GM23338 (cell line): ENCODE results near the gene FAT1. TPM values are rescaled to one million over a fixed set of nuclear protein-coding genes. Genes with fewer than 3 reads are reported as not detected.

Source experiments
- ATAC-seq: fragments of 200-7000 bp; cut with Tn5 transposase; 3 replicates; pipeline ENCODE4 v1.9.1; 2020
- DNase-seq: peaks from one replicate; pipeline ENCODE4 v3.0.0-alpha.2; 2015; ENCODE audit warnings: low spot score
- H2AFZ ChIP-seq: fragments of 200-600 bp; sonication (generic); 2 replicates; pipeline ENCODE4 v1.8.0; 2016; ENCODE audit warnings: antibody characterized with exemption, mild to moderate bottlenecking, moderate library complexity
- H3F3A ChIP-seq: fragments of 200-600 bp; sonication (generic); replicated peaks from 2 replicates; pipeline ENCODE4 v1.8.0; 2017; ENCODE audit warnings: antibody characterized with exemption, mixed run types, low read depth
- H3K27ac ChIP-seq: fragments of 200-600 bp; sonication (generic); 2 replicates; pipeline ENCODE4 v1.6.1; 2016; ENCODE audit warnings: low read depth
- H3K27me3 ChIP-seq: fragments of 200-600 bp; sonication (generic); 2 replicates; pipeline ENCODE4 v1.8.0; 2016; ENCODE audit warnings: mild to moderate bottlenecking, mixed run types, moderate library complexity; ENCODE audit not compliant: insufficient read depth
- H3K36me3 ChIP-seq: fragments of 200-600 bp; sonication (generic); 2 replicates; pipeline ENCODE4 v1.8.0; 2016; ENCODE audit warnings: mild to moderate bottlenecking; ENCODE audit not compliant: insufficient read depth
- H3K4me1 ChIP-seq: fragments of 200-600 bp; sonication (generic); 2 replicates; pipeline ENCODE4 v1.8.0; 2016; ENCODE audit warnings: mild to moderate bottlenecking, moderate library complexity; ENCODE audit not compliant: insufficient read depth
- H3K4me2 ChIP-seq: fragments of 200-600 bp; sonication (generic); 2 replicates; pipeline ENCODE4 v1.7.1; 2017; ENCODE audit warnings: mixed run types
- H3K4me3 ChIP-seq: fragments of 200-600 bp; sonication (generic); 2 replicates; pipeline ENCODE4 v1.6.1; 2016; ENCODE audit warnings: mixed run types
- H3K79me2 ChIP-seq: fragments of 200-600 bp; sonication (generic); replicated peaks from 2 replicates; pipeline ENCODE4 v1.8.0; 2017; ENCODE audit warnings: mild to moderate bottlenecking; ENCODE audit not compliant: insufficient read depth
- H3K9me2 ChIP-seq: fragments of 200-600 bp; sonication (generic); 2 replicates; pipeline ENCODE4 v1.8.0; 2017; ENCODE audit not compliant: insufficient read depth
- H4K20me1 ChIP-seq: fragments of 200-600 bp; sonication (generic); replicated peaks from 2 replicates; pipeline ENCODE4 v1.8.0; 2017; ENCODE audit warnings: mild to moderate bottlenecking; ENCODE audit not compliant: insufficient read depth
- H3K27ac Mint-ChIP-seq: 2 replicates; pipeline ENCODE4 v1.8.0; 2020; ENCODE audit warnings: inconsistent platforms, mild to moderate bottlenecking, moderate library complexity, mixed read lengths
- H3K27me3 Mint-ChIP-seq: 3 replicates; pipeline ENCODE4 v1.8.0; 2022; ENCODE audit warnings: low read depth, mild to moderate bottlenecking, moderate library complexity, mixed read lengths, inconsistent platforms; ENCODE audit not compliant: insufficient read depth, poor library complexity
- H3K36me3 Mint-ChIP-seq: 3 replicates; pipeline ENCODE4 v1.8.0; 2021; ENCODE audit warnings: low read depth, mild to moderate bottlenecking, inconsistent platforms, moderate library complexity, mixed read lengths
- H3K4me1 Mint-ChIP-seq: 3 replicates; pipeline ENCODE4 v1.8.0; 2020; ENCODE audit warnings: mild to moderate bottlenecking, inconsistent platforms, mixed read lengths
- H3K4me3 Mint-ChIP-seq: 3 replicates; pipeline ENCODE4 v1.8.0; 2021; ENCODE audit warnings: moderate library complexity, mild to moderate bottlenecking, inconsistent platforms, mixed read lengths
- H3K9me3 Mint-ChIP-seq: 3 replicates; pipeline ENCODE4 v1.8.0; 2020; ENCODE audit warnings: moderate library complexity, mild to moderate bottlenecking, inconsistent platforms, mixed read lengths
- CREB1 ChIP-seq: fragments of 250-450 bp; sonication (Bioruptor Pico); IDR thresholded peaks from 2 replicates; pipeline ENCODE4 v1.5.0; 2020; ENCODE audit warnings: low read depth, mild to moderate bottlenecking, moderate library complexity
- CTCF ChIP-seq, 2 experiments: fragments of 200-600 bp in 1 of 2; sonication (generic) in 1 of 2; conservative IDR thresholded peaks; 2 replicates each; pipeline versions ENCODE4 v1.5.1 to v1.6.1; 2016 to 2017; ENCODE audit warnings: antibody characterized with exemption in 2 of 2, low read depth in 2 of 2, mild to moderate bottlenecking in 2 of 2, moderate library complexity in 1 of 2
- ETS1 ChIP-seq: IDR thresholded peaks from 2 replicates; pipeline ENCODE4 v1.6.1; 2016; ENCODE audit warnings: antibody characterized with exemption
- EZH2 ChIP-seq: fragments of 200-600 bp; sonication (generic); IDR thresholded peaks from one replicate; pipeline ENCODE4 v1.8.0; 2017; ENCODE audit warnings: antibody characterized with exemption, mild to moderate bottlenecking, low read depth; ENCODE audit not compliant: unreplicated experiment
- STAT1 ChIP-seq: IDR thresholded peaks from one replicate; pipeline ENCODE4 v1.6.1; 2016; ENCODE audit warnings: antibody characterized with exemption; ENCODE audit not compliant: unreplicated experiment
- ZNF114 ChIP-seq: fragments of 250-450 bp; sonication (Bioruptor Pico); IDR thresholded peaks from 2 replicates; pipeline ENCODE4 v1.5.0; 2020; ENCODE audit warnings: mild to moderate bottlenecking, moderate library complexity
- ZNF462 ChIP-seq: fragments of 250-450 bp; sonication (Bioruptor Pico); IDR thresholded peaks from 2 replicates; pipeline ENCODE4 v1.5.0; 2020; ENCODE audit warnings: mild to moderate bottlenecking, moderate library complexity
- polyA plus RNA-seq: library from polyadenylated mRNA; unstranded; fragments of >200 nt; fragmentation: Nextera tagmentation; extraction: Ambion mirVana; gene quantifications from 2 replicates; pipeline ENCODE4 v1.2.1, GENCODE V29; 2016
- total RNA-seq: library from RNA; depleted of rRNA; stranded (reverse); fragments of >200 nt; shearing (Covaris generic); gene quantifications from 2 replicates; pipeline ENCODE4 v1.2.3, GENCODE V29; 2014

Gene FAT1
- total and polyA plus RNA-seq, 2 experiments from 2014 or later, result 37.6 to 137 TPM

- no peak for TF ChIP-seq CREB1 (CRISPR knock-in tag)
Measured at GRCh38 chr4:186760576-186760975, 36.9 kb upstream of the FAT1 start (continued).

GRCh38 chr4:186759990-186760389 is 36.3 kb upstream of the FAT1 start:
- TF ChIP-seq EZH2 (no peak), ETS1 (no peak), CREB1 (CRISPR knock-in tag) (no peak), ZNF114 (no peak)
- Histone ChIP-seq H3K9me2 (no peaks in the 10 kb centered on the region), H3F3A (no peaks in the 10 kb centered on the region), H3K4me3 (no peak overlapping the region), H3K4me2 (no peak overlapping the region), H3K36me3 (no peaks in the 10 kb centered on the region), H3K4me1 (0 out of 2 replicates have a peak, but pooled peaks cover 7% of the 10 kb centered on the region), H3K79me2 (no peaks in the 10 kb centered on the region), H2AFZ (peak overlapping the region; percentile 82; the same call in 1 of the 2 replicates), H4K20me1 (no peaks in the 10 kb centered on the region), H3K27me3 (no peaks in the 10 kb centered on the region), H3K27ac (no peak overlapping the region)
- ATAC-seq, result peak; percentile 48
- Mint-ChIP-seq H3K27me3 (peaks cover 6% of the 10 kb centered on the region), H3K4me1 (peaks cover 5% of the 10 kb centered on the region; the same call in 2 of the 3 replicates), H3K27ac (no peak overlapping the region), H3K9me3 (no peaks in the 10 kb centered on the region; the same call in 2 of the 3 replicates), H3K4me3 (no peak overlapping the region), H3K36me3 (no peaks in the 10 kb centered on the region)
- DNase-seq, result peak; percentile 16

DNA sequence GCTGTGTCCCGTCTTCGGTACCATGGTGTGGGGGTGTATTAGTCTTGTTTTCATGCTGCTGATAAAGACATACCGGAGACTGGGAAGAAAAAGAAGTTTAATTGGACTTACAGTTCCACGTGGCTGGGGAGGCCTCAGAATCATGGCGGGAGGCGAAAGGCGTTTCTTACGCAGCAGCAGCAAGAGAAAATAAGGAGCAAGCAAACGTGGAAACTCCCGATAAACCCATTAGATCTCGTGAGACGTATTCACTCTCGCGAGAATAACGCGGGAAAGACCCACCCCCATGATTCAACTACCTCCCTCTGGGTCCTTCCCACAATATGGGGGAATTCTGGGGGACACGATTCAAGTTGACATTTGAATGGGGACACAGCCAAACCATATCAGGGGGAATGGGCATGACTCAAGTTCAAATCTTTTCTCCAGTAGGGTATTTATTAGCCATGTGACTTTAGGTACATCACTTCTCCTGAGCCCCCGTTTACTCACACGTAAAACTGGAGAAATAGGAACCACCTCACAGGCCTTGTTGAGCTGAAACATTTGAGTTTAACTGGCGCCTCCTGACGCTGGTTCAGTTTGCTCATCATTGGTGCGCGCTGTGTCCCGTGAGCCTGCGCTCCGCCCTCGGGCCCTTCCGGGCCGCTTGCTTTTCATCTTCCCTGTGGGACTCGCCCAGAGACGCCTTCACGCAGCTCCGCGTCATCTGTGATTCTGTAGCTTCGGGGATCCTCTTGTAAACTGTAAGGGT is 35.5 kb upstream of the FAT1 start:
- H3K79me2 ChIP-seq, result no peaks in the 10 kb centered on the region
- no peaks in the 10 kb centered on the region for H3K27me3 ChIP-seq
- 0 out of 2 replicates have a peak, but pooled peaks cover 7% of the 10 kb centered on the region for H3K4me1 ChIP-seq
- Mint-ChIP-seq H3K4me1 (peaks cover 4% of the 10 kb centered on the region; the same call in 2 of the 3 replicates), H3K9me3 (no peaks in the 10 kb centered on the region; the same call in 2 of the 3 replicates), H3K36me3 (no peaks in the 10 kb centered on the region), H3K4me3 (no peak overlapping the region), H3K27me3 (peaks cover 6% of the 10 kb centered on the region), H3K27ac (no peak overlapping the region)
- H3K4me3 ChIP-seq, result no peak overlapping the region
- DNase-seq (no peak), ATAC-seq (no peak)
- no peak overlapping the region for H3K27ac ChIP-seq
- no peaks in the 10 kb centered on the region for H3F3A ChIP-seq
- no peaks in the 10 kb centered on the region for H3K36me3 ChIP-seq
- H3K4me2 ChIP-seq, result no peak overlapping the region
- H2AFZ ChIP-seq, result no peak overlapping the region; the same call in 1 of the 2 replicates
- no peaks in the 10 kb centered on the region for H4K20me1 ChIP-seq
- no peaks in the 10 kb centered on the region for H3K9me2 ChIP-seq
- TF ChIP-seq CREB1 (CRISPR knock-in tag) (no peak), ETS1 (no peak), EZH2 (no peak), CTCF (conservative IDR thresholded peaks at IDR 0.05; ENCODE audit: low read depth in 2 of 2) (no peak), ZNF462 (CRISPR knock-in tag) (no peak), ZNF114 (no peak), STAT1 (no peak)
